AG04450 (cell line): Measurements from ENCODE around the gene NMNAT3. TPM values are rescaled to one million over a fixed set of nuclear protein-coding genes. Genes with fewer than 3 reads are reported as not detected.

Experiments
- CTCF ChIA-PET: fragments of 300-600, 350-600 bp; formaldehyde crosslinking; extraction: SDS; loops from one replicate; lab custom pipeline; 2022; ENCODE audit warnings: antibody characterized with exemption, inconsistent platforms; lab: Charles Lee
- POLR2A ChIA-PET: fragments of 350-600 bp; formaldehyde crosslinking; extraction: SDS; loops from one replicate; lab custom pipeline; 2021; ENCODE audit warnings: antibody characterized with exemption, inconsistent platforms; lab: Yijun Ruan, JAX
- DNase-seq: peaks from one replicate; pipeline ENCODE4 v3.0.0-alpha.2; 2011; ENCODE audit warnings: low read depth, low spot score
- H3K27ac ChIP-seq: one replicate; pipeline ENCODE4 v1.5.1; 2012; ENCODE audit warnings: low read depth, low read length, control low read depth
- H3K27me3 ChIP-seq: one replicate; pipeline ENCODE4 v1.6.0; 2012; ENCODE audit warnings: low read length; ENCODE audit not compliant: control insufficient read depth, insufficient read depth
- H3K4me3 ChIP-seq: 2 replicates; pipeline ENCODE4 v1.5.1; 2011; ENCODE audit warnings: mild to moderate bottlenecking, low read depth, low read length, control low read depth
- H3K9me3 ChIP-seq: 2 replicates; pipeline ENCODE4 v1.5.1; 2012; ENCODE audit warnings: low read length; ENCODE audit not compliant: control insufficient read depth, insufficient read depth
- polyA plus RNA-seq: library from polyadenylated mRNA; depleted of rRNA; stranded (reverse); fragments of >200 nt; gene quantifications from 2 replicates; pipeline ENCODE4 v1.2.3, GENCODE V29; 2011
- TF ChIP-seq, protein P1 (sequence below): IDR thresholded peaks from 2 replicates; pipeline ENCODE4 v1.5.1; 2011; ENCODE audit warnings: low read depth, low read length, control low read depth, inconsistent platforms

The NMNAT3 gene
- polyA plus RNA-seq, 1 experiment, result 0.22 TPM

DNA sequence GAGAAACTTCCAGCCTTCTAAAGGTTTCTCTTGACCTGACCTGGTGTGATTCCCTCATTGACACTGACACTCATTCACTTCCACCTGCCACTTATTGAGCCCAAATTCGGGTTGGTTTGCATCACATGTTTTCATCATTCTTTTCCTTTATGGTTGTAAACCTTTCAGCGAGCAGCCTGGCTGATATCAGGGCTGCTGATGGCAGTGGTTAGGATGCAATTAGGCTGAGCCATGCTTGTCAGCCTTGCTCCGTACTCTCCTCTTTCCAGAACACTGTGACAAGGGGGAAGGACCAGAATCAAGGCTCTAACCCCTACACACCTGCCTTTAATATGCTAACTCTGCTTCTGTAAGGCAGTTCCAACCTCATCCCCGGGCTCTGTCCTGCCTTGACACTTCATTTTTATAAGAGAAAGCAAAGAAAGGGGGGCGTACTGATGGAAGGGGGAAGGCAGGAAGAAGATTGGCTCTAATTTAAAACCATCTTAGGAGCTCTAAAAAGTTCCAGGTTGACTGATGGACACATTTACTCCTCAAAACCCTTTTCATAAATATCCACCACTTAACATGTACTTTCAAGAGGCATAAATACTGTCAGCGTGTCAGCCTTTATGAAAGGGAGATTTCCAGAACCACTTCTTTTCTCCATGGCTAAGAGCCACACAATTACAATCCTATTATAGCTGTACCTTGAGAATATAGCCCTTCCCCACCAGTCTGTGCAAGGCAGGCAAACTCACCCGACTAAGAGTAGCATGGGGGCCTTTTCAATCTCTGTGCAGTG lies 5.7 kb downstream of the NMNAT3 start:
- CTCF ChIA-PET, result no interaction called here
- no peak overlapping the region for H3K27ac ChIP-seq
- no peak for DNase-seq
- H3K4me3 ChIP-seq, result no peak overlapping the region
- POLR2A ChIA-PET, result no interaction called here
- TF ChIP-seq, protein P1, sequence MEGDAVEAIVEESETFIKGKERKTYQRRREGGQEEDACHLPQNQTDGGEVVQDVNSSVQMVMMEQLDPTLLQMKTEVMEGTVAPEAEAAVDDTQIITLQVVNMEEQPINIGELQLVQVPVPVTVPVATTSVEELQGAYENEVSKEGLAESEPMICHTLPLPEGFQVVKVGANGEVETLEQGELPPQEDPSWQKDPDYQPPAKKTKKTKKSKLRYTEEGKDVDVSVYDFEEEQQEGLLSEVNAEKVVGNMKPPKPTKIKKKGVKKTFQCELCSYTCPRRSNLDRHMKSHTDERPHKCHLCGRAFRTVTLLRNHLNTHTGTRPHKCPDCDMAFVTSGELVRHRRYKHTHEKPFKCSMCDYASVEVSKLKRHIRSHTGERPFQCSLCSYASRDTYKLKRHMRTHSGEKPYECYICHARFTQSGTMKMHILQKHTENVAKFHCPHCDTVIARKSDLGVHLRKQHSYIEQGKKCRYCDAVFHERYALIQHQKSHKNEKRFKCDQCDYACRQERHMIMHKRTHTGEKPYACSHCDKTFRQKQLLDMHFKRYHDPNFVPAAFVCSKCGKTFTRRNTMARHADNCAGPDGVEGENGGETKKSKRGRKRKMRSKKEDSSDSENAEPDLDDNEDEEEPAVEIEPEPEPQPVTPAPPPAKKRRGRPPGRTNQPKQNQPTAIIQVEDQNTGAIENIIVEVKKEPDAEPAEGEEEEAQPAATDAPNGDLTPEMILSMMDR, result no peak
- H3K27me3 ChIP-seq, result peaks cover 13% of the 10 kb centered on the region
- H3K9me3 ChIP-seq, result no peaks in the 10 kb centered on the region

DNA sequence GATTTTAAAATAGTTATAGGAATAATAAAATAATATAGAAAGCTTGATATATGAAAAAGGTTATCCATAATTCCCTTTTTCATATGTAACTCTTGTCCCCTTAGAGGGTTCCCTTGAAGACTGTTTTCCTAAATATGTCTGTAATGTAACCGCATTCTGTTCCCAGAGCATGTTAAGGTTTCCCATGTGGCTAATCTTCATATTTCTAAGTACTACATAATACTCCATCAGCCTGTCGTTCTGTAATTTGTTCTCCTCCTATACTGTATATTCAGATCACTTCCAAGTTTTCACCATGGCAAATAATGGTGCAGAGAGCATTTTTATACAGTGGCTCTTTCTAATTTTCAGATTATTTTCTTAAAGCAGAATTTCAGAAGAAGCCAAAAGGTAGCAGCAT lies 6.7 kb downstream of the NMNAT3 start:
- ChIA-PET CTCF (no interaction called here), POLR2A (no interaction called here)
- peaks cover 6% of the 10 kb centered on the region for H3K27me3 ChIP-seq
- no peak overlapping the region for H3K4me3 ChIP-seq
- no peak for DNase-seq
- no peaks in the 10 kb centered on the region for H3K9me3 ChIP-seq
- H3K27ac ChIP-seq, result no peak overlapping the region
- TF ChIP-seq, protein P1, result no peak

DNA sequence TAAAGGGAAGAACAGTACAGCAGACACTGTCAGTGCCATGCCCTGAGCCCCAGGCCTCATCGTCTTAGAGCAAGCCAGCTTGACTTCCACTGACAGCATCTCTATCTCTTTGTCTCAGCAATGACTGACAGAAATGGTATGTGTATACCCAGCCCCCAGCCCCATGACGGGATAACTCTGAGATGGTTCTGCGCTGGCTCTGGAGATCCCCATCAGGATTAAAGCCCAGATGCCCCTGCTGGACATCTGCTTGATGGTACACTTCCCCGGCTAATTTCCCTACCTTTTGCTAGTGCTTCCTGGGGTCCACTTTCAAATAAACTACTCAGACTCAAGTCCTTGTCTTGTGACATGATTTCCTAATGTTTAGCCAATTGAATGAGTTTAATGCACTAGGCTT lies 7.6 kb downstream of the NMNAT3 start:
- DNase-seq, result no peak
- H3K9me3 ChIP-seq, result no peaks in the 10 kb centered on the region
- H3K27me3 ChIP-seq, result peaks cover 6% of the 10 kb centered on the region
- no peak overlapping the region for H3K27ac ChIP-seq
- no peak overlapping the region for H3K4me3 ChIP-seq
- TF ChIP-seq, protein P1, result no peak
- ChIA-PET CTCF (no interaction called here), POLR2A (no interaction called here)

DNA sequence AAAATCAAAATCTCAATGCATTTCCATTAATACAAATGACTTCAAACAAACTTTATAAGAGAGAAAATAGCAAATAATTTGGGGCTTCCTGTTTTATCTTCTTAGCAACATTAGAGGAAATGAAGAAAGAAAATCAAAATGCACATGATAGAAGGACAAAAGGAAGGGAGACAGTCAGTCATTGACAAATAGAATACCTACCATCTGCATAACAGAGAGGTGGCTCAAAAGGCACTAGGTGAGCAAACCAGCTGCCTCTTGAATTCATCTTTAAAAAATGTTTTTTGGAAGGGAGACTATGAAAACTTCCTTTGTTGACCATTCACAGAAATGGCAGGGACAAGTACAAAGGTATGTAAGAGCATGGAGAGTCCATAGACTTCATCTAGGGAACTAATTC lies 9.4 kb downstream of the NMNAT3 start:
- POLR2A ChIA-PET, result no interaction called here
- Histone ChIP-seq H3K4me3 (no peak overlapping the region), H3K9me3 (no peaks in the 10 kb centered on the region), H3K27ac (no peak overlapping the region), H3K27me3 (no peaks in the 10 kb centered on the region)
- CTCF ChIA-PET, result no interaction called here
- TF ChIP-seq, protein P1, result no peak
- DNase-seq, result no peak

DNA sequence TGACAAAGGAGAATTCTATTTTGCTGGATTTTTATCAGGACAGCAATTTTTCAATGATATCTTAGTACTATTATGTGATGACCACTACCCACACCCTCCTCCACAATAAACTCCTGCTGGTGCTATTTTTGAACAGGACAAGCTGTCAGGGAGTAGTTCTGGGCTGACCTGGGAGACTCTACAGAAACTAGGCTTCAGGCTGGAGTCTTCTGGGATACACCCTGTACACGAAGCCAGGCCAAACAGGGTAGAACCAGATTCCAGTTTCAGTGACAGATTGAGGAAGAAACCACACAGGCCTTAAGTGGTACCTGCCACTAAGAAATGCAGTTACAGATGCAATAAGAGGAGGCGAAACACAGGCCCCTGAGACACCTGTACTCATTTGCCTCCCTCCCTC lies 12.8 kb downstream of the NMNAT3 start:
- peaks cover 2% of the 10 kb centered on the region for H3K27me3 ChIP-seq
- no peak overlapping the region for H3K4me3 ChIP-seq
- POLR2A ChIA-PET, result no interaction called here
- CTCF ChIA-PET, result no interaction called here
- TF ChIP-seq, protein P1, result no peak
- no peaks in the 10 kb centered on the region for H3K9me3 ChIP-seq
- H3K27ac ChIP-seq, result no peak overlapping the region
- no peak for DNase-seq
